Measurements from ENCODE around the gene FAM163A. TPM values are rescaled to one million over a fixed set of nuclear protein-coding genes. Genes with fewer than 3 reads are reported as not detected.

The FAM163A gene
- total RNA-seq, 4 donors from 2014 or later: 0.44 TPM; not detected in 3

GRCh38 chr1:179744401-179745130 is 1.5 kb downstream of the FAM163A start:
- peaks cover 0 to 59% of the 10 kb centered on the region in 2 donors for H3K27me3 ChIP-seq
- WGBS, 2 donors: 45 to 61% methylated on average over 22 to 23 of the region's 37 CpGs
- no peak for DNase-seq (ENCODE audit: low spot score in 2 of 2)
- peaks cover 0 to 13% (median 0%) of the 10 kb centered on the region in 4 donors for H3K9me3 ChIP-seq
- TF ChIP-seq POLR2A (IDR thresholded peaks at IDR 0.05) (no peak), EP300 (IDR thresholded peaks at IDR 0.05) (no peak)
- TF ChIP-seq, protein P1, sequence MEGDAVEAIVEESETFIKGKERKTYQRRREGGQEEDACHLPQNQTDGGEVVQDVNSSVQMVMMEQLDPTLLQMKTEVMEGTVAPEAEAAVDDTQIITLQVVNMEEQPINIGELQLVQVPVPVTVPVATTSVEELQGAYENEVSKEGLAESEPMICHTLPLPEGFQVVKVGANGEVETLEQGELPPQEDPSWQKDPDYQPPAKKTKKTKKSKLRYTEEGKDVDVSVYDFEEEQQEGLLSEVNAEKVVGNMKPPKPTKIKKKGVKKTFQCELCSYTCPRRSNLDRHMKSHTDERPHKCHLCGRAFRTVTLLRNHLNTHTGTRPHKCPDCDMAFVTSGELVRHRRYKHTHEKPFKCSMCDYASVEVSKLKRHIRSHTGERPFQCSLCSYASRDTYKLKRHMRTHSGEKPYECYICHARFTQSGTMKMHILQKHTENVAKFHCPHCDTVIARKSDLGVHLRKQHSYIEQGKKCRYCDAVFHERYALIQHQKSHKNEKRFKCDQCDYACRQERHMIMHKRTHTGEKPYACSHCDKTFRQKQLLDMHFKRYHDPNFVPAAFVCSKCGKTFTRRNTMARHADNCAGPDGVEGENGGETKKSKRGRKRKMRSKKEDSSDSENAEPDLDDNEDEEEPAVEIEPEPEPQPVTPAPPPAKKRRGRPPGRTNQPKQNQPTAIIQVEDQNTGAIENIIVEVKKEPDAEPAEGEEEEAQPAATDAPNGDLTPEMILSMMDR (IDR thresholded peaks at IDR 0.05): no peak
- H3K4me3 ChIP-seq: no peak overlapping the region
- no peaks in the 10 kb centered on the region for H3K36me3 ChIP-seq
- H3K4me1 ChIP-seq: peaks cover 0 to 23% (median 10%) of the 10 kb centered on the region in 4 donors
- no peak overlapping the region for H3K27ac ChIP-seq

DNA sequence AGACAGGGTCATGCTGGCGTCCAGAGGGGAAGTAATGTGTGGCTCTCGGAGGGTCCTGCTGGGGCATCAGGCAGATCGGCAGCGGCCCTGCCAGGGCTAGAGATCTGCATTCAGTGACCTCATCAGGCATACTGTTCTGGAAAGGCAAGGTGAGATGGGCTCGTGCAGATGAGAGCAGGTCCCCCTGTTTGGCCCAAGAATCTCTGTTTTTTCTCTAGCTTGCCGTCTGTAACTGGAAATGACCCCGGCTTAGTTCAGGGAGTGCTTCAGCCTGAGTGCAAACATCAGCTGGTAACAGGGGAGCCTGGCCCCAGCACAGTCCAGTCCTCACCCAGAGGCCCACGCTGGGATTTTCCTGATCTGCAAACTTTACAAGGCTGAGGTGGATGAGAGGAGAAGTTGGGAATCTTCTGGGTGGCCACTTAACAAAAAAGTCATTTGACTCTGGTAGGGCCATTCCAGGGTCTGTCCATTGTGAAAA is 2.1 kb downstream of the FAM163A start:
- H3K9me3 ChIP-seq: peaks cover 0 to 13% (median 0%) of the 10 kb centered on the region in 4 donors
- peaks cover 0 to 58% of the 10 kb centered on the region in 2 donors for H3K27me3 ChIP-seq
- no peaks in the 10 kb centered on the region for H3K36me3 ChIP-seq
- no peak overlapping the region for H3K4me3 ChIP-seq
- H3K4me1 ChIP-seq: peaks cover 0 to 23% (median 10%) of the 10 kb centered on the region in 4 donors
- DNase-seq (ENCODE audit: low spot score in 2 of 2): no peak
- H3K27ac ChIP-seq: no peak overlapping the region
- no peak for TF ChIP-seq EP300 (IDR thresholded peaks at IDR 0.05)
- TF ChIP-seq, protein P1 (IDR thresholded peaks at IDR 0.05): no peak
- no peak for TF ChIP-seq POLR2A (IDR thresholded peaks at IDR 0.05)
- 81 to 86% methylated on average over 7 to 8 of the region's 8 CpGs for WGBS, 2 donors

DNA sequence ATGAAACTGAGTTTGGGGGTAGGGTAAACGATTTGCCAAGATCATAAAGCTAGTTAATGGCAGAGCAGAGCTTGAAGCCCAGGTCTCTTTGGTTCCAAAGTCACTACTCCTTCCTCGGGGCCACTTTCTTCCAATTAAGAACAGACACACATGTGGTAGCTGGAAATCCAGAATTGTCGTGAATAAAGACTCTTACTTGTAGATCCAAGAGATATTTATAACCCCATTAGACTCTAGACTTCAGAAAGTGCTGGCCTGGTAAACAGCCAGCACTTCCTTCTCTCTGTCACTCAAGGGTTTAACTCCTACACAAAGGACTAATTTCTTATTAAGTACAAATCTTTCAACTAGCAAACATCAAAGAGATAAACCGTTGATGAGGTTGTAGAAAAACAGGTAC is 2.7 kb downstream of the FAM163A start:
- WGBS, 2 donors: 72 to 80% methylated on average over 4 of the region's 4 CpGs
- H3K27me3 ChIP-seq: peaks cover 0 to 52% of the 10 kb centered on the region in 2 donors
- H3K4me3 ChIP-seq: no peak overlapping the region
- TF ChIP-seq POLR2A (IDR thresholded peaks at IDR 0.05) (no peak), EP300 (IDR thresholded peaks at IDR 0.05) (no peak)
- TF ChIP-seq, protein P1 (IDR thresholded peaks at IDR 0.05): no peak
- H3K4me1 ChIP-seq: peaks cover 0 to 23% (median 10%) of the 10 kb centered on the region in 4 donors
- H3K9me3 ChIP-seq: peaks cover 0 to 10% (median 0%) of the 10 kb centered on the region in 4 donors
- H3K27ac ChIP-seq: no peak overlapping the region
- no peak for DNase-seq (ENCODE audit: low spot score in 2 of 2)
- H3K36me3 ChIP-seq: no peaks in the 10 kb centered on the region

DNA sequence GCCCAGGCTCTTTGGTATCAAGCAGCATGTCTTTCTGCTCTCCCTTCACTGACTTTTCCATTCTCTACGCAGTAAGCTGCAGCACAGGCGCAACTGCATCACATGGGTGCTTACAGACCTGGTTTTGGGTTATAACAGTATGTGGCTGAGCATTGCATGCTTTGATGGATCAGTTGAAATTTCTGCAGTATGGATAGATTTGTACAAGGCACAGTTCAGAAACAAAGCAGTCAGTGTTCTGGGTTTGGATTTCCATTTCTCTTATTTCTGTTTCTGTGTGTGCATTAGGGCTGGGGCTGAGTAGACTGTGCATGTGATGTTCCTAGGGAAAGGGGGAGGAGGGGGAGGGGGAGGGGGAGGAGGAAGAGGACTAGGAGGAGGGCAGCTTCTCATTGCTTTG is 4.5 kb downstream of the FAM163A start:
- no peak overlapping the region for H3K27ac ChIP-seq
- H3K27me3 ChIP-seq: peaks cover 0 to 34% of the 10 kb centered on the region in 2 donors
- H3K36me3 ChIP-seq: no peaks in the 10 kb centered on the region
- no peak for DNase-seq (ENCODE audit: low spot score in 2 of 2)
- TF ChIP-seq, protein P1 (IDR thresholded peaks at IDR 0.05): no peak
- TF ChIP-seq POLR2A (IDR thresholded peaks at IDR 0.05) (no peak), EP300 (IDR thresholded peaks at IDR 0.05) (no peak)
- H3K9me3 ChIP-seq: peaks cover 0 to 6% (median 1%) of the 10 kb centered on the region in 4 donors
- WGBS, 2 donors: 59 to 86% methylated on average over 2 of the region's 2 CpGs
- no peak overlapping the region for H3K4me3 ChIP-seq
- H3K4me1 ChIP-seq: peaks cover 0 to 20% (median 10%) of the 10 kb centered on the region in 4 donors

GRCh38 chr1:179748772-179749171 is 5.7 kb downstream of the FAM163A start:
- H3K4me3 ChIP-seq: no peak overlapping the region
- TF ChIP-seq, protein P1 (IDR thresholded peaks at IDR 0.05): no peak
- no peak for TF ChIP-seq POLR2A (IDR thresholded peaks at IDR 0.05)
- no peak for TF ChIP-seq EP300 (IDR thresholded peaks at IDR 0.05)
- H3K9me3 ChIP-seq: peaks cover 0 to 6% (median 1%) of the 10 kb centered on the region in 4 donors
- H3K4me1 ChIP-seq: peaks cover 0 to 8% (median 5%) of the 10 kb centered on the region in 4 donors
- no peaks in the 10 kb centered on the region for H3K36me3 ChIP-seq
- 86 to 88% methylated on average over 4 of the region's 4 CpGs for WGBS, 2 donors
- no peak overlapping the region for H3K27ac ChIP-seq
- H3K27me3 ChIP-seq: peaks cover 0 to 22% of the 10 kb centered on the region in 2 donors
- no peak for DNase-seq (ENCODE audit: low spot score in 2 of 2)

Data from tibial nerve (tissue), 4 donors.